ENCODE results near the gene PAQR4. TPM values are rescaled to one million over a fixed set of nuclear protein-coding genes. Genes with fewer than 3 reads are reported as not detected.

PAQR4 gene
- total RNA-seq, 4 donors from 2014 or later: 4.7 to 19.2 (median 14.1) TPM

DNA sequence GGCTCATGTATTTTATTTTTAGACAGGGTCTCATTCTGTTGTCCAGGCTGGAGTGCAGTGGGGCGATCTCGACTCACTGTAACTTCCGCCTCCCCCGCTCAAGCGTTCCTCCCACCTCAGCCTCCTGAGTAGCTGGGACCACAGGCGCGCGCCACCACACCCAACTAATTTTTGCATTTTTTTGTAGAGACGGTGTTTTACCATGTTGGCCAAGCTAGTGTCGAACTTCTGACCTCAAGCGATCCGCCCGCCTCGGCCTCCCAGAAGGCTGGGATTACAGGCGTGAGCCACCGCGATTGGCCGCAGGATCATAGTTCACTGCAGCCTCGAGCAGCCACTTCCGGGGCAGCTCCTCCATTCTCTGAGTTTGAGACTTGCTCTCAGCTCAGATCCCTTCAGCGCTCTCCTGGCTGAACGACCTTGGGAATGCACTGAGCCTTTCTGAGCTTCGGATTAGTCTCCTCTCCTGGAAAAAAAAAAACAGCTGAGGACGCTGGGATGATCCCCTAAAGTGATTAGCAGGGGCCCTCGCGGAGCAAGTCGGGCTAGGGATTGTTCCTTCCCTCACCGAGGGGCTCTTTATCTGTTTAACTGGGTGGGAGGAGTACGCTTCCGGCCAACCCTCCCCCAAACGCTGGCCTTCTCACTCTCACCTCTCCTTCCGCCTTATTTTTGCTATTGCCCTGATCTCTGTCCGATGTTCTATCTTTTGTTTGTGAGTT, 12.2 kb downstream of the PAQR4 start:
- Histone ChIP-seq H3K4me3 (peak overlapping the region; percentile 80), H3K27me3 (peaks cover 7% of the 10 kb centered on the region), H3K36me3 (no peaks in the 10 kb centered on the region), H3K27ac (no peak overlapping the region), H3K9me3 (no peaks in the 10 kb centered on the region), H3K4me1 (peaks cover 39% of the 10 kb centered on the region)
- no peak for DNase-seq (ENCODE audit: low spot score in 2 of 2)
- WGBS: 67% methylated on average over 31 of the region's 33 CpGs
- TF ChIP-seq, protein P1, sequence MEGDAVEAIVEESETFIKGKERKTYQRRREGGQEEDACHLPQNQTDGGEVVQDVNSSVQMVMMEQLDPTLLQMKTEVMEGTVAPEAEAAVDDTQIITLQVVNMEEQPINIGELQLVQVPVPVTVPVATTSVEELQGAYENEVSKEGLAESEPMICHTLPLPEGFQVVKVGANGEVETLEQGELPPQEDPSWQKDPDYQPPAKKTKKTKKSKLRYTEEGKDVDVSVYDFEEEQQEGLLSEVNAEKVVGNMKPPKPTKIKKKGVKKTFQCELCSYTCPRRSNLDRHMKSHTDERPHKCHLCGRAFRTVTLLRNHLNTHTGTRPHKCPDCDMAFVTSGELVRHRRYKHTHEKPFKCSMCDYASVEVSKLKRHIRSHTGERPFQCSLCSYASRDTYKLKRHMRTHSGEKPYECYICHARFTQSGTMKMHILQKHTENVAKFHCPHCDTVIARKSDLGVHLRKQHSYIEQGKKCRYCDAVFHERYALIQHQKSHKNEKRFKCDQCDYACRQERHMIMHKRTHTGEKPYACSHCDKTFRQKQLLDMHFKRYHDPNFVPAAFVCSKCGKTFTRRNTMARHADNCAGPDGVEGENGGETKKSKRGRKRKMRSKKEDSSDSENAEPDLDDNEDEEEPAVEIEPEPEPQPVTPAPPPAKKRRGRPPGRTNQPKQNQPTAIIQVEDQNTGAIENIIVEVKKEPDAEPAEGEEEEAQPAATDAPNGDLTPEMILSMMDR (IDR thresholded peaks at IDR 0.05): no peak
- TF ChIP-seq POLR2A (IDR thresholded peaks at IDR 0.05) (no peak), EP300 (IDR thresholded peaks at IDR 0.05) (no peak), POLR2AphosphoS5 (IDR thresholded peaks at IDR 0.05) (no peak)

DNA sequence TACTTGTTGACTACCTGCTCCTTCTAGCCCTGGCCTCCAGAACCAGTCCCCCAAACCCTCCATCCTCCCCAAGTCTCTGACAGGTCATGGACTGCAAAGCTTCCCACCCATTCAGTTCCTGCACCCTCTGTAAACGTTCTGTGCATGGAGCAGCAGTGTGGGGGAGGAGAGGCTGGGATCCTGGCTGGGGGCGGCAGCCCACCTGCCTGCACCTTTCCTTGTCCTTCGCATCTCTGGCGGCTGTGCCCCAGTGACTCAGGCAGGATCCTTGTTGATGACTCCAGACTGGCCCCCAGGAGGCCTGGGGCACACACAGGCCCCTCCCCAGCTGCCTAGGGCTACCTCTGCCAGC, 12.7 kb downstream of the PAQR4 start:
- Histone ChIP-seq H3K4me1 (peaks cover 45% of the 10 kb centered on the region), H3K27ac (no peak overlapping the region), H3K27me3 (peaks cover 7% of the 10 kb centered on the region), H3K9me3 (no peaks in the 10 kb centered on the region), H3K36me3 (no peaks in the 10 kb centered on the region), H3K4me3 (no peak overlapping the region)
- 80% methylated on average over 4 of the region's 4 CpGs for WGBS
- DNase-seq (ENCODE audit: low spot score in 2 of 2): no peak
- TF ChIP-seq POLR2AphosphoS5 (IDR thresholded peaks at IDR 0.05) (no peak), POLR2A (IDR thresholded peaks at IDR 0.05) (no peak), EP300 (IDR thresholded peaks at IDR 0.05) (no peak)
- TF ChIP-seq, protein P1 (IDR thresholded peaks at IDR 0.05): no peak

DNA sequence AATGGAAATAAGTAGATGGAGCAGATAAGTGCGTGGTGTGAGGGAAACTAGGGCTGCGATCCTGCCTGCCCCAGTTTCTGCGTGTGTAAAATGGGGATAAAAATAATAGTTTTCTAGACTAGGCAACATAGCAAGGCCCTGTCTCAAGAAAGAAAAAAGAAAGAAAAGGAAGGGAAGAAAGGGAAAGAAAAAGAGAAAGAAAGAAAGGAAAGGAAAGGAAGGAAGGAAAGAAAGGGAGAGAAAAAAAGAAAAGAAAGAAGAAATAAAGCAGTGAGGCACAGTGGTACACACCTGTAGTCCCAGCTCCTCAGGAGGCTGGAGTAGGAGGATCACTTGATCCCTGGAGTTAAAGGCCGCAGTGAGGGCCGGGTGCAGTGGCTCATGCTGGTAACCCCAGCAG, 13.3 kb downstream of the PAQR4 start:
- H3K27ac ChIP-seq: no peak overlapping the region
- DNase-seq (ENCODE audit: low spot score in 2 of 2): no peak
- H3K27me3 ChIP-seq: peaks cover 13% of the 10 kb centered on the region
- TF ChIP-seq, protein P1 (IDR thresholded peaks at IDR 0.05): no peak
- TF ChIP-seq EP300 (IDR thresholded peaks at IDR 0.05) (no peak), POLR2A (IDR thresholded peaks at IDR 0.05) (no peak), POLR2AphosphoS5 (IDR thresholded peaks at IDR 0.05) (no peak)
- H3K4me3 ChIP-seq: no peak overlapping the region
- WGBS: 65% methylated on average over 5 of the region's 5 CpGs
- peaks cover 48% of the 10 kb centered on the region for H3K4me1 ChIP-seq
- H3K36me3 ChIP-seq: no peaks in the 10 kb centered on the region
- H3K9me3 ChIP-seq: no peaks in the 10 kb centered on the region

DNA sequence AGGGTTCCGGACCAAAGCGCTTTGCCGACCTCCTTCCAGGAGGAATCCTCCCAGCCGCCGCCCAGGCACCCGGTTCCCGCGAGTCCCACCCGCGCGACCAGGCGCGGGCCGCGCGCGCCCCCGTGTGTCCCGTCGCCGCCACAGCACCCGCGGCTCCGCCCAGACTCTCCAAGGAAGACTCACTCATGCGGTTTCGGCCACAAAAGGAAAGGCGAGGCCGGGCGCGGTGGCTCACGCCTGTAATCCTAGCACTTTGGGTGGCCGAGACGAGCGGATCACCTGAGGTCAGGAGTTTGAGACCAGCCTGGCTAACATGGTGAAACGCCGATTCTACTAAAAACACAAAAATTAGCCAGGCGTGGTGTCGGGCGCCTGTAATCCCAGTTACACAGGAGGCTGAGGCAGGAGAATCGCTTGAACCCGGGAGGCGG, 14.6 kb downstream of the PAQR4 start:
- peak; percentile 85 to 90 for DNase-seq (ENCODE audit: low spot score in 2 of 2)
- Histone ChIP-seq H3K27ac (no peak overlapping the region), H3K4me3 (peak overlapping the region; percentile 23), H3K27me3 (peaks cover 26% of the 10 kb centered on the region), H3K9me3 (no peaks in the 10 kb centered on the region), H3K36me3 (no peaks in the 10 kb centered on the region), H3K4me1 (peaks cover 48% of the 10 kb centered on the region)
- whole genome bisulfite sequencing: 10% methylated on average over 33 of the region's 42 CpGs
- TF ChIP-seq, protein P1 (IDR thresholded peaks at IDR 0.05): peak; percentile 74 to 99
- no peak for TF ChIP-seq POLR2AphosphoS5 (IDR thresholded peaks at IDR 0.05)

DNA sequence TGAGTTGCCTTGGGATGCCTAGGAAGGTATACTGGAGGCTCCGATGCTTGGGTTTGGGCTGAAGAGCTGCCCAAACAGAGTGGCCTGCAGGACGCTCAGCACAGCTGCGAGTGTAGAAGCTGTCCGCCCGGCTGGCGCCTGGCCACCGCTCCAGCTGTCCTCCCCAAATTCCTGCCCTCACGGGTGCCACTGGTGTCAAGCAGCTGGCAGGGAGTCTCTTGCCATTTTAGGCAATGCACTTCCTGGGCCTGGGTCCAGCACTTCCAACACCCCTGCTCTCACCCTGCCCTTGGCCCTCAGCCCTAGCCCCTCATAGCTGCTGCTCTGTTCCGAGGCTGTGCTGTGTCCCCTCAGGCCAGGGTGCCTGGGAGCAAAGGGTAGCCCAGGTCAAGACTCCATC, 16.3 kb downstream of the PAQR4 start:
- Histone ChIP-seq H3K4me3 (no peak overlapping the region), H3K27ac (no peak overlapping the region), H3K9me3 (no peaks in the 10 kb centered on the region), H3K36me3 (no peaks in the 10 kb centered on the region), H3K27me3 (peaks cover 34% of the 10 kb centered on the region), H3K4me1 (peaks cover 40% of the 10 kb centered on the region)
- WGBS: 54% methylated on average over 3 of the region's 9 CpGs
- no peak for TF ChIP-seq POLR2AphosphoS5 (IDR thresholded peaks at IDR 0.05)
- TF ChIP-seq, protein P1 (IDR thresholded peaks at IDR 0.05): no peak
- no peak for DNase-seq (ENCODE audit: low spot score in 2 of 2)
